ENCODE results near the gene ASGR1.

Gene ASGR1

GRCh38 chr17:7215136-7215638 is 36.0 kb upstream of the ASGR1 start:
- no peak for DNase-seq (ENCODE audit: low read depth)
- H3K4me3 ChIP-seq (ENCODE audit: low read length) = no peak overlapping the region
- no peak for TF ChIP-seq CTCF (IDR thresholded peaks at IDR 0.05; ENCODE audit: insufficient read depth, low read depth, low read length, missing control alignments)

GRCh38 chr17:7214300-7215135 is 35.3 kb upstream of the ASGR1 start:
- peak overlapping the region; percentile 55 for H3K4me3 ChIP-seq (ENCODE audit: low read length)
- TF ChIP-seq CTCF (IDR thresholded peaks at IDR 0.05; ENCODE audit: insufficient read depth, low read depth, low read length, missing control alignments) = peak; percentile 74
- peak; percentile 96 for DNase-seq (ENCODE audit: low read depth)

GRCh38 chr17:7213895-7214299 is 34.7 kb upstream of the ASGR1 start:
- peak; percentile 75 for DNase-seq (ENCODE audit: low read depth)
- TF ChIP-seq CTCF (IDR thresholded peaks at IDR 0.05; ENCODE audit: insufficient read depth, low read depth, low read length, missing control alignments) = peak; percentile 39
- peak overlapping the region; percentile 55 for H3K4me3 ChIP-seq (ENCODE audit: low read length)

- DNase-seq (ENCODE audit: low read depth) = no peak
- TF ChIP-seq CTCF (IDR thresholded peaks at IDR 0.05; ENCODE audit: insufficient read depth, low read depth, low read length, missing control alignments) = no peak
- peak overlapping the region; percentile 33 for H3K4me3 ChIP-seq (ENCODE audit: low read length)
These were observed 32.5 kb upstream of the ASGR1 start for GRCh38 chr17:7211491-7212273.

GRCh38 chr17:7208754-7209460 is 29.7 kb upstream of the ASGR1 start:
- H3K4me3 ChIP-seq (ENCODE audit: low read length) = no peak overlapping the region
- DNase-seq (ENCODE audit: low read depth) = no peak
- no peak for TF ChIP-seq CTCF (IDR thresholded peaks at IDR 0.05; ENCODE audit: insufficient read depth, low read depth, low read length, missing control alignments)

- no peak for DNase-seq (ENCODE audit: low read depth)
- no peak for TF ChIP-seq CTCF (IDR thresholded peaks at IDR 0.05; ENCODE audit: insufficient read depth, low read depth, low read length, missing control alignments)
- H3K4me3 ChIP-seq (ENCODE audit: low read length) = no peak overlapping the region
These were observed 28.9 kb upstream of the ASGR1 start for GRCh38 chr17:7208027-7208571.
